ENCODE data around the gene SIRT1. TPM values are rescaled to one million over a fixed set of nuclear protein-coding genes. Genes with fewer than 3 reads are reported as not detected.

Gene SIRT1
- polyA plus RNA-seq, 1 donor (not counting 4 experiments of a cell fraction or from before 2014, with no cell fraction given): 9.8 TPM

DNA sequence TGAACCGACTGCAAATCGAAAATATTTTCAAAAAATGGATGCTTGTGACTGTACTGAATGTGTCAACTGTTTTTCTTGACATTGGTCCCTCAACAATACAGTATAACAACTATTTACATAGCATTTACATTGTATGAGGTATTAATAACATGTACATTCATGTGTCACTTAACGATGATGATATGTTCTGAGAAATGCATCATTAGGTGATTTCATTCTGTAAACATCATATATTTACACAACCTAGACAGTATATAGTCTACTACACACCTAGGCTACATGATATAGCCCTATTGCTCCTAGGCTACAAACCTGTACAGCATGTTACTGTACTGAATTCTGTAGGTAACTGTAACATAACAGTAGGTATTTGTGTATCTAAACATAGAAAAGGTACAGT lies 39.7 kb downstream of the SIRT1 start:
- no peaks in the 10 kb centered on the region for H3K79me2 ChIP-seq (ENCODE audit: control insufficient read depth, insufficient read depth, low read length)
- no peaks in the 10 kb centered on the region for H4K20me1 ChIP-seq (ENCODE audit: control insufficient read depth, extremely low read depth, insufficient read depth, low read length)
- no peaks in the 10 kb centered on the region for H3K9me3 ChIP-seq (ENCODE audit: control insufficient read depth, low read depth, low read length)
- DNase-seq (ENCODE audit: low read depth, low spot score) (no peak), FAIRE-seq (no peak)
- H3K9me1 ChIP-seq (ENCODE audit: control insufficient read depth, extremely low read depth, insufficient read depth, low read length): no peaks in the 10 kb centered on the region
- H3K36me3 ChIP-seq (ENCODE audit: control insufficient read depth in 2 of 2, extremely low read depth in 1 of 2, insufficient read depth in 2 of 2, low read length in 2 of 2): peaks cover 8 to 10% of the 10 kb centered on the region in 2 experiments
- H3K4me1 ChIP-seq (ENCODE audit: control insufficient read depth, extremely low read depth, insufficient read depth, low read length): no peaks in the 10 kb centered on the region
- dilution Hi-C loops (cut with MboI; ENCODE audit: extremely low pct_ligation_motif_present, low sequenced_read_pairs): no loop called here
- H3K9ac ChIP-seq (ENCODE audit: control insufficient read depth, extremely low read depth, insufficient read depth, low read length): no peak overlapping the region
- no peak overlapping the region for H3K4me2 ChIP-seq (ENCODE audit: control insufficient read depth, extremely low read depth, insufficient read depth, low read depth, low read length)
- no peak for TF ChIP-seq EZH2 (IDR thresholded peaks at IDR 0.05; ENCODE audit: low read length)
- TF ChIP-seq, protein P1, sequence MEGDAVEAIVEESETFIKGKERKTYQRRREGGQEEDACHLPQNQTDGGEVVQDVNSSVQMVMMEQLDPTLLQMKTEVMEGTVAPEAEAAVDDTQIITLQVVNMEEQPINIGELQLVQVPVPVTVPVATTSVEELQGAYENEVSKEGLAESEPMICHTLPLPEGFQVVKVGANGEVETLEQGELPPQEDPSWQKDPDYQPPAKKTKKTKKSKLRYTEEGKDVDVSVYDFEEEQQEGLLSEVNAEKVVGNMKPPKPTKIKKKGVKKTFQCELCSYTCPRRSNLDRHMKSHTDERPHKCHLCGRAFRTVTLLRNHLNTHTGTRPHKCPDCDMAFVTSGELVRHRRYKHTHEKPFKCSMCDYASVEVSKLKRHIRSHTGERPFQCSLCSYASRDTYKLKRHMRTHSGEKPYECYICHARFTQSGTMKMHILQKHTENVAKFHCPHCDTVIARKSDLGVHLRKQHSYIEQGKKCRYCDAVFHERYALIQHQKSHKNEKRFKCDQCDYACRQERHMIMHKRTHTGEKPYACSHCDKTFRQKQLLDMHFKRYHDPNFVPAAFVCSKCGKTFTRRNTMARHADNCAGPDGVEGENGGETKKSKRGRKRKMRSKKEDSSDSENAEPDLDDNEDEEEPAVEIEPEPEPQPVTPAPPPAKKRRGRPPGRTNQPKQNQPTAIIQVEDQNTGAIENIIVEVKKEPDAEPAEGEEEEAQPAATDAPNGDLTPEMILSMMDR (optimal IDR thresholded peaks at IDR 0.05 in 1 of 3, IDR thresholded peaks at IDR 0.05 in 1 of 3, conservative IDR thresholded peaks at IDR 0.05 in 1 of 3; ENCODE audit: extremely low read depth in 1 of 3, insufficient read depth in 2 of 3, low read length in 3 of 3): no peak
- H3K27ac ChIP-seq (ENCODE audit: control insufficient read depth, insufficient read depth, low read length): no peak overlapping the region
- H2AFZ ChIP-seq (ENCODE audit: control insufficient read depth, low read length): no peak overlapping the region
- H3K27me3 ChIP-seq (ENCODE audit: control insufficient read depth, extremely low read depth, insufficient read depth, low read length): no peaks in the 10 kb centered on the region
- no peak overlapping the region for H3K4me3 ChIP-seq (ENCODE audit: control insufficient read depth in 2 of 3, extremely low read depth in 1 of 3, insufficient read depth in 2 of 3, low read depth in 1 of 3, low read length in 3 of 3)

DNA sequence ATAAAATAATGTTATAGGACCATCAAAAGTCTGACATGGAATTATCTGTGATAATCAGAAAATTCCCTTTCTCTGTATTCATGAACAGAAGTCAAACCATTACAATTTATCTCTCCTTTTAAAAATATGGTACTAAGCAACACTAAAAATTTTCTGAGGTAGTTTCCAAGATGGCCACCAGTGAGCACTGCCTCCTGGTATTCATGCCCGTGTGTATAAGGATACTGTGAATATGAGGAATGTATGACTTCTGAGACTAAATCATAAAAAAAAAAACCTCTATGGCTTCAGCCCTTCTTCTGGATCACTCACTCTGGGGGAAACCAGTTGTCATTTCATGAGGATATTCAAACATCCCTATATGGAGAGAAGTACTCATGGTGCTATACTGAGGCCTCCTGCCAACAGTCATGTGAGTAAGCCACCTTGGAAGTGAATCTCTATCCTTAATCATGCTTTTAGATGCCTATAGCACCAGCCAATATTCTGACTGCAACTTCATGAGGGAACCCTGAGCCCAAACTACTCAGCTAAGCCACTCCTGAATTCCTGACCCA lies 41.1 kb downstream of the SIRT1 start:
- Histone ChIP-seq H3K27me3 (ENCODE audit: control insufficient read depth, extremely low read depth, insufficient read depth, low read length) (no peaks in the 10 kb centered on the region), H3K79me2 (ENCODE audit: control insufficient read depth, insufficient read depth, low read length) (no peaks in the 10 kb centered on the region), H3K4me3 (ENCODE audit: control insufficient read depth in 2 of 3, extremely low read depth in 1 of 3, insufficient read depth in 2 of 3, low read depth in 1 of 3, low read length in 3 of 3) (no peak overlapping the region), H3K4me1 (ENCODE audit: control insufficient read depth, extremely low read depth, insufficient read depth, low read length) (no peaks in the 10 kb centered on the region), H3K9me1 (ENCODE audit: control insufficient read depth, extremely low read depth, insufficient read depth, low read length) (no peaks in the 10 kb centered on the region), H4K20me1 (ENCODE audit: control insufficient read depth, extremely low read depth, insufficient read depth, low read length) (no peaks in the 10 kb centered on the region), H2AFZ (ENCODE audit: control insufficient read depth, low read length) (no peak overlapping the region), H3K9ac (ENCODE audit: control insufficient read depth, extremely low read depth, insufficient read depth, low read length) (no peak overlapping the region), H3K27ac (ENCODE audit: control insufficient read depth, insufficient read depth, low read length) (no peak overlapping the region), H3K9me3 (ENCODE audit: control insufficient read depth, low read depth, low read length) (no peaks in the 10 kb centered on the region), H3K4me2 (ENCODE audit: control insufficient read depth, extremely low read depth, insufficient read depth, low read depth, low read length) (no peak overlapping the region), H3K36me3 (ENCODE audit: control insufficient read depth in 2 of 2, extremely low read depth in 1 of 2, insufficient read depth in 2 of 2, low read length in 2 of 2) (peaks cover 8 to 10% of the 10 kb centered on the region in 2 experiments)
- DNase-seq (ENCODE audit: low read depth, low spot score) (no peak), FAIRE-seq (no peak)
- dilution Hi-C loops (cut with MboI; ENCODE audit: extremely low pct_ligation_motif_present, low sequenced_read_pairs): no loop called here
- TF ChIP-seq, protein P1 (optimal IDR thresholded peaks at IDR 0.05 in 1 of 3, IDR thresholded peaks at IDR 0.05 in 1 of 3, conservative IDR thresholded peaks at IDR 0.05 in 1 of 3; ENCODE audit: extremely low read depth in 1 of 3, insufficient read depth in 2 of 3, low read length in 3 of 3): no peak
- no peak for TF ChIP-seq EZH2 (IDR thresholded peaks at IDR 0.05; ENCODE audit: low read length)

Data from keratinocyte (primary cell).